Measurements from ENCODE around the gene NIP7.

DNA sequence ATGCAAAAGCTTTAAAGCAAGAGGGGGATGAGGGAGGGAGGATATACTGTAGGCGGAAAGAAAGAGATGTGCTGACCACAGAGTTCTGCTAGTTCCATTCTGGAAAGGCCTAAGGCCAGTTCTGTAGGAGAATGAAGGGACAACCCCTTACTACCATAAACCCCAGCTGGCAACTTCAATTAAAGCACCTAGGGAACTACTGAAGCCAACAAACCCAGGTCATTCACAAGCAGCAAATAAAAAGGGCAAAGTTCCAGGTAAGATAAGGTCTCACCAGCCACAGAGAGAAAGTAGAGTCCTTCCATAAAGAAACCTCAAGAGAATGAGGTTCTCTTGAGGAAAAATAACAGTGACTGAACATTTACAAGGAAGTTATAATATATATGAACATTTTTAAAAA, 33.4 kb downstream of the NIP7 start:
- TF ChIP-seq, protein P1, sequence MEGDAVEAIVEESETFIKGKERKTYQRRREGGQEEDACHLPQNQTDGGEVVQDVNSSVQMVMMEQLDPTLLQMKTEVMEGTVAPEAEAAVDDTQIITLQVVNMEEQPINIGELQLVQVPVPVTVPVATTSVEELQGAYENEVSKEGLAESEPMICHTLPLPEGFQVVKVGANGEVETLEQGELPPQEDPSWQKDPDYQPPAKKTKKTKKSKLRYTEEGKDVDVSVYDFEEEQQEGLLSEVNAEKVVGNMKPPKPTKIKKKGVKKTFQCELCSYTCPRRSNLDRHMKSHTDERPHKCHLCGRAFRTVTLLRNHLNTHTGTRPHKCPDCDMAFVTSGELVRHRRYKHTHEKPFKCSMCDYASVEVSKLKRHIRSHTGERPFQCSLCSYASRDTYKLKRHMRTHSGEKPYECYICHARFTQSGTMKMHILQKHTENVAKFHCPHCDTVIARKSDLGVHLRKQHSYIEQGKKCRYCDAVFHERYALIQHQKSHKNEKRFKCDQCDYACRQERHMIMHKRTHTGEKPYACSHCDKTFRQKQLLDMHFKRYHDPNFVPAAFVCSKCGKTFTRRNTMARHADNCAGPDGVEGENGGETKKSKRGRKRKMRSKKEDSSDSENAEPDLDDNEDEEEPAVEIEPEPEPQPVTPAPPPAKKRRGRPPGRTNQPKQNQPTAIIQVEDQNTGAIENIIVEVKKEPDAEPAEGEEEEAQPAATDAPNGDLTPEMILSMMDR (IDR thresholded peaks at IDR 0.05) = no peak
- no peak for TF ChIP-seq POLR2A (IDR thresholded peaks at IDR 0.05)

All from body of pancreas (tissue), 4 donors.